Upper lobe of left lung (tissue), 6 donors: ENCODE results near the gene TPD52L1. TPM values are rescaled to one million over a fixed set of nuclear protein-coding genes. Genes with fewer than 3 reads are reported as not detected.
A peak's percentile ranks its signal among the peaks of the same experiment; 100 is the strongest.

Experiments used
- ATAC-seq, 2 donors: fragments of 200-7000 bp; cut with Tn5 transposase; one replicate each; pipeline ENCODE4 v1.9.1; 2022; ENCODE audit warnings: mild to moderate bottlenecking in 2 of 2, moderate library complexity in 2 of 2; ENCODE audit not compliant: low FRiP score in 2 of 2
- DNase-seq, 2 donors: peaks; one replicate each; pipeline ENCODE4 v3.0.0-alpha.2; 2019 to 2020
- H3K27ac ChIP-seq, 4 donors: fragments of 200-600 bp; sonication (generic); one replicate each; pipeline ENCODE4 v1.5.1; 2016 to 2019
- H3K27me3 ChIP-seq, 4 donors: fragments of 200-600 bp; sonication (generic); one replicate each; pipeline ENCODE4 v1.5.1; 2017 to 2019
- H3K36me3 ChIP-seq, 4 donors: fragments of 200-600 bp; sonication (generic); one replicate each; pipeline ENCODE4 v1.5.1; 2016 to 2019
- H3K4me1 ChIP-seq, 4 donors: fragments of 200-600 bp; sonication (generic); one replicate each; pipeline ENCODE4 v1.5.1; 2018 to 2019
- H3K4me3 ChIP-seq, 4 donors: fragments of 200-600 bp; sonication (generic); one replicate each; pipeline ENCODE4 v1.5.1; 2017 to 2019; ENCODE audit warnings: mild to moderate bottlenecking in 2 of 4, moderate library complexity in 1 of 4
- H3K9me3 ChIP-seq, 4 donors: fragments of 200-600 bp; sonication (generic); one replicate each; pipeline ENCODE4 v1.5.1; 2018 to 2019
- EP300 ChIP-seq, 4 donors: sonication (generic); formaldehyde crosslinking; IDR thresholded peaks; one replicate each; pipeline ENCODE4 v1.5.1; 2017; ENCODE audit warnings: antibody characterized with exemption in 4 of 4, control low read depth in 2 of 4
- POLR2A ChIP-seq, 4 donors: fragments of 450-650 bp; IDR thresholded peaks; one replicate each; pipeline ENCODE4 v1.5.1; 2016 to 2017; ENCODE audit warnings: antibody characterized with exemption in 4 of 4, mild to moderate bottlenecking in 2 of 4
- POLR2AphosphoS5 ChIP-seq, 2 donors: sonication (generic); formaldehyde crosslinking; IDR thresholded peaks; one replicate each; pipeline ENCODE4 v1.5.1; 2017; ENCODE audit warnings: antibody characterized with exemption in 2 of 2
- whole genome bisulfite sequencing, 2 donors: methylation state at CpG; one replicate each; pipeline ENCODE4 v1.1.5; 2017 to 2018; 5-methylcytosine and 5-hydroxymethylcytosine counted together
- total RNA-seq, 6 donors: library from RNA; depleted of rRNA in 4 of 6; stranded (reverse); fragments of >200 nt in 4 of 6; gene quantifications; one replicate each; pipeline versions ENCODE4 v1.1.0 to v1.2.1, GENCODE V29; 2016 to 2021
- TF ChIP-seq, protein P1 (sequence below), 6 experiments: fragments of 450-650 bp in 4 of 6; fragments of 200-600 bp in 2 of 6; sonication (generic) in 2 of 6; IDR thresholded peaks; one replicate each; pipeline ENCODE4 v1.5.1; 2016 to 2019; ENCODE audit warnings: antibody characterized with exemption in 6 of 6
- donor health status: DM: no; HTN: no; CAD: no; lungs with moderate emphysema.
- donor health status: DM: no; HTN: yes; CAD: no; lungs with severe emphysema.

The TPD52L1 gene
- total RNA-seq, 6 donors from 2014 or later, result 15.5 to 63.4 (median 32.2) TPM

DNA sequence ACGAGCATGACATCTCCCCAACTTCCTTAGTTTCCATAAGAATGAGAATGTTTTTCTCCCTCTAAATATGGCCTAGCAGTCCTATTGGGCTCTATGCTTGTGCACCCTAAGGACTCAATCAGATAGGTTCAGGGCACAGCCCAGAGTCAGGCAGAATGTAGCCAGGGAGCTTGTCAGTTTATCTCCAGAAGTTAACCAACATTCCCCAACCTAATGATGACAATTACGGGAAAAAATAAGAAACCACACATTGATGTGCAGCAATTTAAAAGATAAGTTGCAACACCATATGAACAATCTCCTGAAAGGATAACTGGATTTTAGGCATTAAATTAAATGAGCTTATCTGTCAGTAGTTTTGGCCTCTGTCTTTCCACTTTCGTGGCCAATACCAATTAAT lies 77.1 kb downstream of the TPD52L1 start:
- Histone ChIP-seq H3K27me3 (no peaks in the 10 kb centered on the region), H3K4me3 (no peak overlapping the region), H3K4me1 (no peaks in the 10 kb centered on the region), H3K9me3 (no peaks in the 10 kb centered on the region), H3K36me3 (no peaks in the 10 kb centered on the region), H3K27ac (no peak overlapping the region)
- no peak for DNase-seq
- ATAC-seq, result no peak
- TF ChIP-seq EP300 (IDR thresholded peaks at IDR 0.05) (no peak), POLR2AphosphoS5 (IDR thresholded peaks at IDR 0.05) (no peak), POLR2A (IDR thresholded peaks at IDR 0.05) (no peak)
- TF ChIP-seq, protein P1, sequence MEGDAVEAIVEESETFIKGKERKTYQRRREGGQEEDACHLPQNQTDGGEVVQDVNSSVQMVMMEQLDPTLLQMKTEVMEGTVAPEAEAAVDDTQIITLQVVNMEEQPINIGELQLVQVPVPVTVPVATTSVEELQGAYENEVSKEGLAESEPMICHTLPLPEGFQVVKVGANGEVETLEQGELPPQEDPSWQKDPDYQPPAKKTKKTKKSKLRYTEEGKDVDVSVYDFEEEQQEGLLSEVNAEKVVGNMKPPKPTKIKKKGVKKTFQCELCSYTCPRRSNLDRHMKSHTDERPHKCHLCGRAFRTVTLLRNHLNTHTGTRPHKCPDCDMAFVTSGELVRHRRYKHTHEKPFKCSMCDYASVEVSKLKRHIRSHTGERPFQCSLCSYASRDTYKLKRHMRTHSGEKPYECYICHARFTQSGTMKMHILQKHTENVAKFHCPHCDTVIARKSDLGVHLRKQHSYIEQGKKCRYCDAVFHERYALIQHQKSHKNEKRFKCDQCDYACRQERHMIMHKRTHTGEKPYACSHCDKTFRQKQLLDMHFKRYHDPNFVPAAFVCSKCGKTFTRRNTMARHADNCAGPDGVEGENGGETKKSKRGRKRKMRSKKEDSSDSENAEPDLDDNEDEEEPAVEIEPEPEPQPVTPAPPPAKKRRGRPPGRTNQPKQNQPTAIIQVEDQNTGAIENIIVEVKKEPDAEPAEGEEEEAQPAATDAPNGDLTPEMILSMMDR (IDR thresholded peaks at IDR 0.05), result no peak
- 82 to 93% methylated on average over 3 of the region's 3 CpGs for WGBS, 2 donors

DNA sequence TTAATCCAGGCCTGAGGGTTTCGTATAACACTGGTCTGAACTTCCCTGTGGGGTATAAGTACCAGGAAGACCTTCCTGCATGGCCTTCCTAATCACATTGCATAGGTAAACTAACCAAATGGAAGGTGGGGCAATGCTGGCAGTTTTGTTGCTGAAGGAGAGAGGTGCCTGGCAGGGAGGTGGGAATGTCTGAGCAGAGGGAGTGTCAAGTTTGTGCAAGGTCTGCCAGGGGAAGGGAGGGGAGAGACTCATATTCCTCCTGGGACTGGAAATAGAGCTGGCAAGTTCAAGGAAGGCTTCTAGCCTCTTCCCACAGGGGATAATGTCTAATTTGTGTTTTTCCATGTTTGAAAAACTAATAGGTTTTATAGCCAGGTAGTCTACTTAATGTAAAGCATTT lies 77.6 kb downstream of the TPD52L1 start:
- Histone ChIP-seq H3K27ac (no peak overlapping the region), H3K9me3 (no peaks in the 10 kb centered on the region), H3K27me3 (no peaks in the 10 kb centered on the region), H3K36me3 (no peaks in the 10 kb centered on the region), H3K4me3 (no peak overlapping the region), H3K4me1 (no peaks in the 10 kb centered on the region)
- no peak for TF ChIP-seq POLR2AphosphoS5 (IDR thresholded peaks at IDR 0.05)
- TF ChIP-seq, protein P1 (IDR thresholded peaks at IDR 0.05), result no peak
- TF ChIP-seq EP300 (IDR thresholded peaks at IDR 0.05), result no peak
- no peak for TF ChIP-seq POLR2A (IDR thresholded peaks at IDR 0.05)
- ATAC-seq (no peak), DNase-seq (peak in 1 of 2 donors; percentile 34)
- 73 to 100% methylated on average over 1 of the region's 1 CpG for WGBS, 2 donors

DNA sequence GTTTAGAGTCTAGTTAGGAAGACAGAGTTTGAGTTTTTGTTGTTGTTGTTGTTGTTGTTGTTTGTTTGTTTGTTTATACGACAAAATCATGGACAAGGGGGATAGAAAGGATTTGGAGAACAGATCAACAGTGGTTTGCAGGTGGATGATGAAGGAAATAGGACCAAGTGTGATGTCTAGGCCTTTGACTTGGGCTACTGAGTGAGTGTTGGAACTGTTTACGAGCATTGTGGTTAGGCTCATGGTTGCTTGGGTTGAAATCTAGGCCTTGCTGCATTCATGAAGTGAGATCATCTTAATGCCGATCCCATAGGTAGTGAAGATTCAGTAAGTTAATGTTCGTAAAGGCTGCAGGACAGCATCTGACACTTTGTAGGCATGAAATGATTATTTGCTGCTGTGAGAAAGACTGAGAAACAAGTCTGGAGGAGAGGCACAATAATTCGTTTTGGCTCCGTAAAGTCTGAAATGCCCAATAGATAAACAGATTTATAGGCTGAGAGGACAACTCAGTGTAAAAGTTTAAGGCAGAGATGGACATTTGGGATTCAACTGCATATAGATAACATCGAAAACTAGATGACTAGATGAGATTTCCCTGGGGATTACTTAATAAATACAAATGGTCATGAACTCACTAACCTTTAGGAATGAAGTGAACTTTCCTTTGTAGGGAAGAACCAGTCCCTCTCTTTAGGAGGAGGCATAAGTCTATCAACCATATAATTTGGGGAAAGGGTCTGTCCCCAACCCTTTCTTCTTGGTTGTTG lies 78.2 kb downstream of the TPD52L1 start:
- ATAC-seq (no peak), DNase-seq (no peak)
- WGBS, 2 donors, result 91 to 93% methylated on average over 7 of the region's 7 CpGs

DNA sequence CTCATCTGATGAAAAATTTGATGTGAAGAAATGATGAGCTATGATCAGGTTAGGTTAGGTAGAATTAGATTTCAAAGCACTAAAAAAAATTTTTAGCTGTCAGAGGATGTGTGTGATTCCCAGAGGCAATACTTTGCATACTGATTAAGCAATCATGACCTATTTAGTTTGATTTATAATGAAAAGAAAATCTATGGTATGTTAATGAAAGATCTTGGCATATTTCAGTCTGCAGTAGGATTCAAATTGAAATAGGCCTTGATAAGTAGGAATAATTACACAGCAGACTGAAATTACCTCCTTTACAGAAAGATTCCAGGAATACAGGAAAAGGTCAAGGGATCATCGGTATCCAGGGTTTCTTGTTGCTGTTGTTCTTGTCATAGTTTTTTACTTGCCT lies 78.9 kb downstream of the TPD52L1 start:
- H3K4me1 ChIP-seq, result no peaks in the 10 kb centered on the region
- H3K27ac ChIP-seq, result no peak overlapping the region
- no peak for ATAC-seq
- WGBS, 2 donors, result 75 to 93% methylated on average over 1 of the region's 1 CpG
- TF ChIP-seq EP300 (IDR thresholded peaks at IDR 0.05) (no peak), POLR2AphosphoS5 (IDR thresholded peaks at IDR 0.05) (no peak), POLR2A (IDR thresholded peaks at IDR 0.05) (no peak)
- TF ChIP-seq, protein P1 (IDR thresholded peaks at IDR 0.05), result no peak
- no peaks in the 10 kb centered on the region for H3K36me3 ChIP-seq
- no peaks in the 10 kb centered on the region for H3K27me3 ChIP-seq
- DNase-seq, result no peak
- no peak overlapping the region for H3K4me3 ChIP-seq
- H3K9me3 ChIP-seq, result no peaks in the 10 kb centered on the region

More for the DNA sequence above, 78.2 kb downstream of the TPD52L1 start:
- no peaks in the 10 kb centered on the region for H3K27me3 ChIP-seq
- H3K27ac ChIP-seq, result no peak overlapping the region
- TF ChIP-seq POLR2A (IDR thresholded peaks at IDR 0.05) (no peak), POLR2AphosphoS5 (IDR thresholded peaks at IDR 0.05) (no peak)
- H3K36me3 ChIP-seq, result no peaks in the 10 kb centered on the region
- H3K4me3 ChIP-seq, result no peak overlapping the region
- no peaks in the 10 kb centered on the region for H3K9me3 ChIP-seq
- H3K4me1 ChIP-seq, result no peaks in the 10 kb centered on the region

DNA sequence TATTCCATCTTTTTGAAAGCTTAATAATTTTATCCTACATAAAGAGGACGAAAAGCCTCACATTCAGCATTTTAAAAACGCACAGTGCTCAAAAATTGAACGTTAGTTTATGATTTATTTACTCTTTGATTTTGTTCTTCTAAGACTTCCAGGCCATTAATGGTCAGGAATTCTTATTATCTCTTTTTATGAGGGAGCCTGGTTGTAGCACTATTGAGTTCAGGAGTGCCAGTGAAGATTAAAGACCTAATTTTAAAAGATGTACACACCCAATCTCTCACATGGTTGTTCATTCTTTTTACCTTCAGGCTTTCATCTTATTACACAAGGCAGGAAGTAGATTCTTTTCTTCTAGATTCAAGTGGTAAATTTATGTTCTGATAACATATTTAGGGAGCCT lies 79.6 kb downstream of the TPD52L1 start:
- no peak for DNase-seq
- no peak for TF ChIP-seq EP300 (IDR thresholded peaks at IDR 0.05)
- H3K36me3 ChIP-seq, result no peaks in the 10 kb centered on the region
- no peak for ATAC-seq
- WGBS, 2 donors, result 62 to 66% methylated on average over 3 of the region's 3 CpGs
- H3K4me3 ChIP-seq, result no peak overlapping the region
- no peaks in the 10 kb centered on the region for H3K4me1 ChIP-seq
- no peaks in the 10 kb centered on the region for H3K9me3 ChIP-seq
- H3K27me3 ChIP-seq, result no peaks in the 10 kb centered on the region
- no peak overlapping the region for H3K27ac ChIP-seq
